Activated CD8-positive, alpha-beta memory T cell treated with anti-CD3 and anti-CD28 coated beads for 1 hour (primary cell): ENCODE data around the gene CYP2A6.

Experiments
- DNase-seq, 2 donors: peaks; one replicate each; pipeline ENCODE4 v3.0.0-alpha.2; 2020; ENCODE audit warnings: low read depth in 1 of 2; ENCODE audit errors: extremely low read depth in 1 of 2

The CYP2A6 gene

DNA sequence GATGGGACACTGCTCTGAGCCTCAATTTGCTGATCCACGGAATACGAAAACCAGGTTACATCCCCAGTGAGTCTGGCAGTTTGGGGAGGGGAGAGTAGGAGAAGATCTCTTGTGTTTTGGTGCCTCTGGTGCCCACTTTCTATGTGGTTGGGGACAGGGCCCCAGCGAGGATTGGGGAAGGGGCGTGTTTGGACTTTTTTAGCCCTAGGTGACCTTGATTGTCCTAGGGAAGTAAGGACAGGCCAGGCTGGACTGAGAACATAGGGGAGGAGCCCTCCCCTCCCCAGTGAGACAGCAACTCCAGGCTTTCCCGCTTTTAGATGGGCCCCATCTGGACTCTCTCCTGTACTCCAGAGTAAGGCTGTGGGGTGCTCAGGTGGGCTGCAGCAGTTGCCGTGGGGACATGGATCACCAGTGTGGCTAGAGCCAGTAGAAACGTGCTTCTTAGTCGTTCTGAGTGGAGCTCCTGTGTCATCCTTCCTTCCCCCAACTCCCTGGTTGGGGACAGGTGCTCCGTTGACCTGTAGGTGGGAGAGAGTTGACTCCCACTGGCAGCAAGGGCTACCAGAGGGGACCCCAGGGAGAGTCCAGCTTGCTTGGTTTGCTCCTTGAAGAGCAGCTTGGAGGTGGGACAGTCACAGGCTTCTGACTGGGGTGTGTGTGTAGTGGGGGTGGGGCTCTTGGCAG, 46.9 kb downstream of the CYP2A6 start:
- no peak for DNase-seq

DNA sequence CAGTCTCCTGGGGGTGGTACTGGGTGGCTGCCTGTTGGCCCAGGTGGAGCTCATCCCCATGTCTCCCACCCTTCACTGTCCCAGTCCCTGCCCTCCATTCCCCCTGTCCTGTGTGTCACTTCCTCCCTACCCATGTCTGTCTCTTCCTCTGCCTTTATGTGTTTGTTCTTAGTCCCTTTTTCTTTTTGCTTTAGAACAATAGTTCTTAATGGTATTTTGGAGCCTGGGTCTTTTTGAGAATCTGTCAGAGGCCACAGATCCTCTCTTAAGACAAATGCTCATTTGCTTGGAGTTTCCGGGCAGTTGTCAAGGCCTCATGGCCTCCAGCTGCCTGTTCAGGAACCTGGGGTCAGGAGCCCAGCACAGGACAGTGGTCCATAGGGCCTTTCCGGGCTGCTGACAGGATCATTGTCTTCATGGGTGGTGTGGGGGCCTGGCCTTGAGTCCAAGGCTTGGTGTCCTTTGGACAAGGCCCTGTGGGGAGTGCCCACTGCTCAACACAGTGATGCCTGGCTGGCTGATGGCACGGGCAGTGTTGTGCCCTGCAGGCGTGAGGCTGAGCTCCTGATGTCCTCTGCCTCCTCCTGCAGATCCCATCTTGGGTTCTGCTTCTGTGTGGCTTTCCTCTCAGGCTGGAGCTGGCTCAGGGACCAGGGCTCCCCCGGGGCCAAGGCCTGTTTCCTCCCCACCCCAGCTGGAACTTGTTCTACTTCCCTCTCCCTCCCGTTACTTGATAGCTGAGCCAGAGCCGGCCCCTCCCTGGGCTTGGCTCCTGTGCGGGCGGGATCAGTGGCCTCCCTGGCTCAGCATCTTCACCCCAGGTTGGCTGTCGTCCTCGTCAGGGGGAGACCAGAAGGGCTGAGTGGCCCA, 47.7 kb downstream of the CYP2A6 start:
- no peak for DNase-seq

DNA sequence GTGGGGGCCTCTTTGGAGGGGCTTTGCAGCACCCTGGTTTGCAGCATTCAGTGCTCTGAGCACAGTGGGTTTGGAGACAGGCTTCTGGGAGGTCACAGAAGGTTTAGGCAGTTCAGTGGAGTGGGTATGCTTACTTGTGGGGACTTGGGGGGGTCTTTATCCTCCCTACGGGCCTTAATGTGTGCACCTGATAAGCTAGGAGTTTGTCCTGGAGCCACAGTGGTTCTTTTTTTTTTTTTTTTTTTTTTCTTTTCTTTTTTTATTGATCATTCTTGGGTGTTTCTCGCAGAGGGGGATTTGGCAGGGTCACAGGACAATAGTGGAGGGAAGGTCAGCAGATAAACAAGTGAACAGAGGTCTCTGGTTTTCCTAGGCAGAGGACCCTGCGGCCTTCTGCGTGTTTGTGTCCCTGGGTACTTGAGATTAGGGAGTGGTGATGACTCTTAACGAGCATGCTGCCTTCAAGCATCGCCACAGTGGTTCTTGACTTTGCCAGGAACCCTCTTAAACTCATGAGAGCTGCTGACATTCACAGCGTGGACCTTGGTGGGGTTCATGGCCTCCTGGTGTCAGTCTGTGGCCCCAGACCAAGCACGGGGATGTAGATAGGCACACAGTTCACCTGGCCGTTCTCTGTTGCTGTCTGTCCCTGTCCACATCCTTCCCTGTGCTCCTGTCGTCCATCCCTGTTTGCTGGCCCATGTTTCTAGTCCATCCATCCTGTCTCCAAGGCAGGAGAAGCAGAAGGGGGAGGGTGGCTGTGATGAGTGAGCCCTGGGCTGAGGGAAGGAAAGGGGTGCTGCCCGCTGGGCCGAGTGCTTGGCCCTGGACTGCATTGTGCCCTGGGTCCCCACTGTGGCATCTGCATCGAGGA, 48.6 kb downstream of the CYP2A6 start:
- no peak for DNase-seq

DNA sequence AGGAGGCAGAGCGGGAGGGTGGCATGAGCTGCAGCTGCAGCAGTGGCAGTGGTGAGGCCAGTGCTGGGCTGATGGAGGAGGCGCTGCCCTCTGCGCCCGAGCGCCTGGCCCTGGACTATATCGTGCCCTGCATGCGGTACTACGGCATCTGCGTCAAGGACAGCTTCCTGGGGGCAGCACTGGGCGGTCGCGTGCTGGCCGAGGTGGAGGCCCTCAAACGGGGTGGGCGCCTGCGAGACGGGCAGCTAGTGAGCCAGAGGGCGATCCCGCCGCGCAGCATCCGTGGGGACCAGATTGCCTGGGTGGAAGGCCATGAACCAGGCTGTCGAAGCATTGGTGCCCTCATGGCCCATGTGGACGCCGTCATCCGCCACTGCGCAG, 49.3 kb downstream of the CYP2A6 start:
- no peak for DNase-seq

DNA sequence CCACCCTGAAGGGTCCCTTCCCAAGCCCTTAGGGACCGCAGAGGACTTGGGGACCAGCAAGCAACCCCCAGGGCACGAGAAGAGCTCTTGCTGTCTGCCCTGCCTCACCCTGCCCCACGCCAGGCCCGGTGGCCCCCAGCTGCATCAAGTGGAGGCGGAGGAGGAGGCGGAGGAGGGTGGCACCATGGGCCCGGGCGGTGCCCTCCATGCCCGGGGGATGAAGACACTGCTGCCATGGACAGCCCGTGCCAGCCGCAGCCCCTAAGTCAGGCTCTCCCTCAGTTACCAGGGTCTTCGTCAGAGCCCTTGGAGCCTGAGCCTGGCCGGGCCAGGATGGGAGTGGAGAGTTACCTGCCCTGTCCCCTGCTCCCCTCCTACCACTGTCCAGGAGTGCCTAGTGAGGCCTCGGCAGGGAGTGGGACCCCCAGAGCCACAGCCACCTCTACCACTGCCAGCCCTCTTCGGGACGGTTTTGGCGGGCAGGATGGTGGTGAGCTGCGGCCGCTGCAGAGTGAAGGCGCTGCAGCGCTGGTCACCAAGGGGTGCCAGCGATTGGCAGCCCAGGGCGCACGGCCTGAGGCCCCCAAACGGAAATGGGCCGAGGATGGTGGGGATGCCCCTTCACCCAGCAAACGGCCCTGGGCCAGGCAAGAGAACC, 49.8 kb downstream of the CYP2A6 start:
- no peak for DNase-seq

DNA sequence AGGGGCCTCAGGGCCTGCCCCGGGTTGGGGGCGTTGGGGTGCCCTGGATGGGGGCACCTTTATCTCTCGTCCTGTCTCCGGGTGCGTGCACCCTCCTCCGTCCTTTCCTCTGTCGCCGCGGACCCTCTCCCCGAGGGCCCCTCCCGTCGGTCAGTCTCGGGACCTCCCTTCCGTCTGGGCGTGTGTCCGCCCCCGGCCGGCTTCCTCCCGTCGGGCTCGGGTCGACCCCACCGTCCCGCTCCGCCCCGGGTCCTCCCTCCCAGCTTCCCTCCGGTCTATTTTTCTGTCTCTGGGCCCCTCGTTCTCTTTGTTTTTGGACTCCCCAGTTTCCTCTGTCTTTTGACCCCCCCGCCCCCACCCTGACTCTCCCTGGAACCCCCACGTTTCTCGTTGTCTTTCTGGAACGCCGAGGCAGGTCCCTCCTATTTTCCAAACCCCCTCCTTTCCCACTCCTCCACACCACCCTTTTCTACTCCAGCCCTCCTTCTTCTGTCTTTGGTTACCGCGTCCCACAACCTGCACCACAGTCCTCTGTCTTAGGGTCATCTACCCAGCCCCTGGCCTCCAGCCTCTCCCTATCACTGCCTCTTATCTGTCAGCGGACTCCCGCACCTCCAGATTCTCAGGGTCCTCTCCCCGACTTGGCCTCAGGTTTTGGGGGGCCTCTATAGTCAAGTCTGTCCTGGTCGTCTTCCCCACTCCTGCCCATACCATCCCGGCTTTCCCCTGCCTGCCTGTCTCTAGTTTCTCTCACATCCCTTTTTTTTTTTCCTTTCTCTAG, 50.5 kb downstream of the CYP2A6 start:
- DNase-seq = no peak

DNA sequence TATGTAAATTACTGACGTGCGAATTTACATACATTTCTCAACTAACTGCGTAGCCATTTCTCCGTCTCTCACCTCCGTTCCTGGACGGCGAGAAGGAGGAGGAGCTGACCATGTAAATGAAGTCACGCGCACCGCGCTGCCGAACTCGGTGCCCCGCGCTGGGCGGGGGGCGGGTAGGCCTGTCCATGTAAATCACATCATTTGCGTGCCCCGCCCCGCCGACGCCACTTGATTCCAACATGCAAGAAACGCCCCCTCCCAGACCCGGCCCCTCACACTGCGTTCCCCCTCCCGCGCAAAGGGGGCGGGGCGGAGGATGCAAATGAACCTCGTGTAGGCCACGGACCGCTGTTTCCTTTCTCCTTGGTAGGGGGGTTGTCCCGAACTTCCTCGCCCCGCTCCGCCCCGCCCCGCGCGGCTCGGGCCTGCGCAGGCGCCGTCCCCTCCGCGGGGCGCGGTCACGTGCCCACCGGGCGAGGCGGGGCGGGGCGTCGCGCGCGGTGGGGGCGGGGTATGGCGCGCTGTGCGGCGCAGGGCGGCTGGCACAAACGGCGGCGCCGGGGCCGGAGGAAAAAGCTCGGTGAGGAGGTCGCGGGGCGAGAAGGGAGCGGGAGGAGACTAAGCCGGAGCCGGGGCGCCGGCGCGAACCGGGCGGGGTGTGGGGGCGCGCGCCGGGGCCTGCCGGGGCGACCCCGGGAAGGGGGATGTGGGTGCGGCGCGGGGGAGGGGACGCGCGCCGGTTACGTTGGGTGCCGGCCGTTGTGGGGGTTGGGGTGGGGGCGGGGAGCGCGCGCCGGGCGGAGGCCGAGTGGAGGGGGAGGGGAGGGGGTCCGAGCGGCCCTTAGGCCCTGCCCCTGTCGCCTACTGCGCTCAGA, 51.3 kb downstream of the CYP2A6 start, which contains the start of gene EGLN2:
EGLN2 (plus strand) TSS at position 509 of the 875 bp plus-strand sequence. CDS start 1,382 bp downstream, outside the sequence.
- DNase-seq = peak; percentile 100

DNA sequence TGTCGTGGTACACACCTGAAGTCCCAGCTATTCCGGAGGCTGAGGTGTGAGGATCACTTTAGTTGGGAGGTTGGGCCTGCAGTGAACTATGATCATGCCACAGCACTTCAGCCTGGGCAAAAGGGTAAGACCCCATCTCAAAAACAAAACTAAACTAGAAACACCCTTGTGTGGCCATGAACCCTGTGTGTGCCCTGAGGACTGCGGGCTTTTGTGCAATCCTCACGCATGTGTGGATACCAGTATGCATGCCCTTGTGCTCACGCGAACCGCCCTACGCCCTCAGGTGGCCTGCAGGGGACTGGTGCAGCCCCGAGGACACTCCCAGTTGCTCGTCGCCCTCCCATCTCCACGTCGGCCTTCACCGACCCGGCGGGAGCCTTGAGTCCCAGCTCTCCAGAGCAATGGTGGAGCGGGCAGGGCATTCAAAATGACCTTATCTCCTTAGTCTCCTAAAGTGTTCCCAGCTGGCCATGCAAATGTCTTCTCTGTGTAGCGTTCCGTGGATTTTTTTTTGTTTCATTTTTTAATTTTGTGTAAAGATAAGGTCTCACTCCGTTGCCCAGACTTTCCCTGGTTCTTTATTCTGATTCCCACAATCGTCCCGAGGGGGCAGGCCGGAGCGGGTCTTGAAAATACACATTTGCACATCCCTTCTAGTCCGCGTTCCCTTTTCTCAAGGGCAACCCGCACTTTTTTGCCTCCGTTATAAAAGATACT, 52.1 kb downstream of the CYP2A6 start:
- DNase-seq = peak in 1 of 2 donors; percentile 46

DNA sequence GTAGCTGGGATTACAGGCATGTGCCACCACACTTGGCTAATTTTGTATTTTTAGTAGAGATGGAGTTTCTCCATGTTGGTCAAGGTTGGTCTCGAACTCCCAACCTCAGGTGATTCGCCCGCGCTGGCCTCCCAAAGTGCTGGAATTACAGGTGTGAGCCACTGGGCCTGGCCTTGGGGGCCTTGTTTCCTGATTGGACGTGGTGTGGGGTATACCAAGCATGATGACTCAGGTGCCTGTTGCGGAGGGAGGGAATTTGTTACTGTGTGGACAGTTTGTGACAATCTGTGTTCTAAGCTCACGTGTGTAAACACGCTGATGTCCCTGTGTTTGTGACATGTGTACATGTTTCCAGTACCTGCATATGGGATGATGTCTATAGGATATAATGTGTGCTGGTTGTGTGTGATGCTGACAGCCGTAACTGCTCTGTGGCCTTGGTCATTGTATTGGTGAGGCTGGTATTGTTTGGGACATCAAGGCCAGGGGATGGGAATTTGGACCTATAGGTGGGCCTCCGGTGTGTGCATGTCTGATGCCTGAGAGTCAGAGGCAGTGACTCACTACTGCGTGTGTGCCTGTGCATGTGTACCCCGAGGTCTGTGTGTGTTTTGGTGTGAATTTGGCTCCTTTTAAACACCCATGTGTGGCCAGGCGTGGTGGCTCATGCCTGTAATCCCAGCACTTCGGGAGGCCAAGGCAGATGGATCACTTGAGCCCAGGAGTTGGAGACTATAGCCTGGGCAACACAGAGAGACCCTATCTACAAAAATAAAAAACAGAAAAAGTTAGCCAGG, 52.9 kb downstream of the CYP2A6 start:
- DNase-seq = no peak
